ENCODE results near the gene TACR1.

DNA sequence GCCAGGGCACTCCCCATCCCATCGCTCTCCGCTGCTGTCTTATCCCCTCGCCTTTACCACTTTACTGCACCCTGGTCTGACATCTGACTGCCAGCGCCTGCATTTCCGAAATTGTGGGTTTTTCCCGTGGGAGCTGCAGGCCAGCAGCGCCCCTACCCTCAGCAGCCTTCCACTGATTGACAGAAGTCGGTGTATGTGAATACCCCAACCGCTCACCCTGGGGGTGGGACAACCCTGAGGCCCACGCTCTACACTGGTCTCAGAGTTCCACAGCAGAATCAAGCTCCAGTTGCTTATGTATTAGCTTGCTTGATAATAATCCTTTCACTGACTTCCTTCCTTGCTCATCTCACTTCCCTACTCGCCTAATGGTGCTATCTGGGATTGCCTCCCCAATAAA, 178.8 kb downstream of the TACR1 start:
- TF ChIP-seq YY1 (IDR thresholded peaks at IDR 0.05; ENCODE audit: low read depth) (no peak), EGR1 (IDR thresholded peaks at IDR 0.05) (no peak), RAD21 (IDR thresholded peaks at IDR 0.05; ENCODE audit: low read depth) (no peak), CREB1 (IDR thresholded peaks at IDR 0.05; ENCODE audit: low read depth) (no peak), ZBTB7A (IDR thresholded peaks at IDR 0.05; ENCODE audit: low read depth) (no peak), EP300 (IDR thresholded peaks at IDR 0.05; ENCODE audit: borderline replicate concordance) (no peak), TCF12 (IDR thresholded peaks at IDR 0.05; ENCODE audit: low read depth) (no peak), CEBPB (IDR thresholded peaks at IDR 0.05) (no peak)
- TF ChIP-seq, protein P1, sequence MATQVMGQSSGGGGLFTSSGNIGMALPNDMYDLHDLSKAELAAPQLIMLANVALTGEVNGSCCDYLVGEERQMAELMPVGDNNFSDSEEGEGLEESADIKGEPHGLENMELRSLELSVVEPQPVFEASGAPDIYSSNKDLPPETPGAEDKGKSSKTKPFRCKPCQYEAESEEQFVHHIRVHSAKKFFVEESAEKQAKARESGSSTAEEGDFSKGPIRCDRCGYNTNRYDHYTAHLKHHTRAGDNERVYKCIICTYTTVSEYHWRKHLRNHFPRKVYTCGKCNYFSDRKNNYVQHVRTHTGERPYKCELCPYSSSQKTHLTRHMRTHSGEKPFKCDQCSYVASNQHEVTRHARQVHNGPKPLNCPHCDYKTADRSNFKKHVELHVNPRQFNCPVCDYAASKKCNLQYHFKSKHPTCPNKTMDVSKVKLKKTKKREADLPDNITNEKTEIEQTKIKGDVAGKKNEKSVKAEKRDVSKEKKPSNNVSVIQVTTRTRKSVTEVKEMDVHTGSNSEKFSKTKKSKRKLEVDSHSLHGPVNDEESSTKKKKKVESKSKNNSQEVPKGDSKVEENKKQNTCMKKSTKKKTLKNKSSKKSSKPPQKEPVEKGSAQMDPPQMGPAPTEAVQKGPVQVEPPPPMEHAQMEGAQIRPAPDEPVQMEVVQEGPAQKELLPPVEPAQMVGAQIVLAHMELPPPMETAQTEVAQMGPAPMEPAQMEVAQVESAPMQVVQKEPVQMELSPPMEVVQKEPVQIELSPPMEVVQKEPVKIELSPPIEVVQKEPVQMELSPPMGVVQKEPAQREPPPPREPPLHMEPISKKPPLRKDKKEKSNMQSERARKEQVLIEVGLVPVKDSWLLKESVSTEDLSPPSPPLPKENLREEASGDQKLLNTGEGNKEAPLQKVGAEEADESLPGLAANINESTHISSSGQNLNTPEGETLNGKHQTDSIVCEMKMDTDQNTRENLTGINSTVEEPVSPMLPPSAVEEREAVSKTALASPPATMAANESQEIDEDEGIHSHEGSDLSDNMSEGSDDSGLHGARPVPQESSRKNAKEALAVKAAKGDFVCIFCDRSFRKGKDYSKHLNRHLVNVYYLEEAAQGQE (IDR thresholded peaks at IDR 0.05; ENCODE audit: low read depth): no peak
